Activated CD8-positive, alpha-beta memory T cell treated with anti-CD3 and anti-CD28 coated beads, Interleukin-2, amount 50 U/mL, for 1 hour (primary cell): Measurements from ENCODE around the gene MRM2.

ENCODE experiments used
- DNase-seq: peaks from one replicate; pipeline ENCODE4 v3.0.0-alpha.2; 2020; ENCODE audit errors: extremely low read depth

The MRM2 gene

GRCh38 chr7:2222516-2222915 lies 19.5 kb downstream of the MRM2 start:
- no peak for DNase-seq

- no peak for DNase-seq
These were observed 21.1 kb downstream of the MRM2 start for GRCh38 chr7:2220954-2221353.

- no peak for DNase-seq
These were observed 21.5 kb downstream of the MRM2 start for GRCh38 chr7:2220506-2220905.

- DNase-seq, result no peak
These were observed 22.0 kb downstream of the MRM2 start for GRCh38 chr7:2220030-2220429.

GRCh38 chr7:2219606-2220005 lies 22.4 kb downstream of the MRM2 start:
- no peak for DNase-seq

- no peak for DNase-seq
These were observed 22.9 kb downstream of the MRM2 start for GRCh38 chr7:2219136-2219535.

- DNase-seq, result no peak
These were observed 23.6 kb downstream of the MRM2 start for GRCh38 chr7:2218444-2218785.

GRCh38 chr7:2217716-2218443 lies 24.1 kb downstream of the MRM2 start:
- no peak for DNase-seq

- no peak for DNase-seq
These were observed 24.8 kb downstream of the MRM2 start for GRCh38 chr7:2217206-2217605.

GRCh38 chr7:2215851-2216250 lies 26.2 kb downstream of the MRM2 start:
- DNase-seq, result no peak

GRCh38 chr7:2214636-2215035 lies 27.4 kb downstream of the MRM2 start:
- no peak for DNase-seq

GRCh38 chr7:2213551-2214215 lies 28.3 kb downstream of the MRM2 start:
- no peak for DNase-seq

GRCh38 chr7:2212906-2213305 lies 29.1 kb downstream of the MRM2 start:
- DNase-seq, result no peak

GRCh38 chr7:2211926-2212325 lies 30.1 kb downstream of the MRM2 start:
- DNase-seq, result no peak

GRCh38 chr7:2211259-2211880 lies 30.6 kb downstream of the MRM2 start:
- no peak for DNase-seq

GRCh38 chr7:2210551-2211258 lies 31.3 kb downstream of the MRM2 start:
- no peak for DNase-seq

- no peak for DNase-seq
These were observed 32.1 kb downstream of the MRM2 start for GRCh38 chr7:2209961-2210323.

GRCh38 chr7:2209146-2209960 lies 32.7 kb downstream of the MRM2 start:
- DNase-seq, result no peak

GRCh38 chr7:2208712-2209111 lies 33.3 kb downstream of the MRM2 start:
- no peak for DNase-seq

GRCh38 chr7:2205036-2205780 lies 36.8 kb downstream of the MRM2 start:
- no peak for DNase-seq

GRCh38 chr7:2204446-2204845 lies 37.6 kb downstream of the MRM2 start:
- no peak for DNase-seq
